ENCODE data around the gene RFPL1.
"Not testable (repeated sequence)": the region's sequence is repeated elsewhere in the genome, so short reads cannot be mapped to it uniquely, and the experiment has no call there.

The RFPL1 gene

GRCh38 chr22:29479417-29480261 is 41.3 kb downstream of the RFPL1 start, which contains the start of gene NEFH:
Gene NEFH (plus strand): TSS chr22:29480218. CDS start chr22:29480263, 45 bp downstream.
- DNase-seq, result no peak

GRCh38 chr22:29480262-29480511 is 41.8 kb downstream of the RFPL1 start:
- DNase-seq, result no peak

DNA sequence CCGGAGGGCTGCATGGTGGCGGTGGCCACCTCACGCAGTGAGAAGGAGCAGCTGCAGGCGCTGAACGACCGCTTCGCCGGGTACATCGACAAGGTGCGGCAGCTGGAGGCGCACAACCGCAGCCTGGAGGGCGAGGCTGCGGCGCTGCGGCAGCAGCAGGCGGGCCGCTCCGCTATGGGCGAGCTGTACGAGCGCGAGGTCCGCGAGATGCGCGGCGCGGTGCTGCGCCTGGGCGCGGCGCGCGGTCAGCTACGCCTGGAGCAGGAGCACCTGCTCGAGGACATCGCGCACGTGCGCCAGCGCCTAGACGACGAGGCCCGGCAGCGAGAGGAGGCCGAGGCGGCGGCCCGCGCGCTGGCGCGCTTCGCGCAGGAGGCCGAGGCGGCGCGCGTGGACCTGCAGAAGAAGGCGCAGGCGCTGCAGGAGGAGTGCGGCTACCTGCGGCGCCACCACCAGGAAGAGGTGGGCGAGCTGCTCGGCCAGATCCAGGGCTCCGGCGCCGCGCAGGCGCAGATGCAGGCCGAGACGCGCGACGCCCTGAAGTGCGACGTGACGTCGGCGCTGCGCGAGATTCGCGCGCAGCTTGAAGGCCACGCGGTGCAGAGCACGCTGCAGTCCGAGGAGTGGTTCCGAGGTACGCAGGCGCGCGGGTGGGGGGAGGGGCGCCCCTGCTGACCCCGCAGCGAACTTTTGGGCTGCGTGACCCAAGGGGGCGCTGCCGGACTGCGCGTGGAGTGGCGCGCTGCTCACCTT is 42.3 kb downstream of the RFPL1 start:
- peak; percentile 69 for DNase-seq

DNA sequence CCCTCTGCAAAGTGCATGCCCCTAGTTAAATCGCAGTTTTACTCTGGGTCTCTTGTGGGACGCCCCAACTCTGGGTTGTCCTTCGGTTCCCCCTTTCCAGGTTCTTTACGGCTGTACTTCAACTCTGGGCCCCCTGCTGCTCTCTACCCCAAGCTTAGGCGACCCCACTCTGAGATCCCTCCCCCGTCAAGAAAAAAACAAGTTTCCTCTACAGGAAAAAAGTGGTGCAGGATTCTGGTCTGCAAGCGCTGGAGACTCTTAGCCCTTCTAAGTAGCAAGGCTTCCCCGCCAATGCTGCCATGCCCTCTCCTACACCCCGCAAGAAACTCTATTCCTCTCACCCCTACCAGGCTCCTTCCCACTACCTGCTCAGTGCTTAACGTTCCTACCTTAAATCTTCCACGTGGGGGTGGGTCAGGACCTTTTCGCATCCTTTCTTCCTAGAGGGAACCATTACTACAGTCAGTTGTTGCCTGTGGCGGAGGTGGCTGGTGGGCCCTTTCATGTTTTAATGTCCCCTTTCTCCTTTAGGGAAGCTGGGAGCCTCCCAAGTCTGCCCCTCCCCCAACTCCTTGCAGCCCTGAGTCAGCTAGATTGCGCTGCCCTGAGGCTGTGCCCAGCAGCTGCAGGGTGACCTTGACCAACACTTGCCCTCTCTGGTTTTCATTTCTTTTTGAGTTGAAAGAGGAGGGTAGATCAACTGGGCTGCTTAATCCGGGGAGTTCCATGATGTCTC is 43.0 kb downstream of the RFPL1 start:
- DNase-seq, result peak; percentile 5

- DNase-seq, result no peak
Measured at GRCh38 chr22:29482253-29482652, 43.9 kb downstream of the RFPL1 start.

GRCh38 chr22:29482726-29483125 is 44.3 kb downstream of the RFPL1 start:
- no peak for DNase-seq

GRCh38 chr22:29483254-29483653 is 44.9 kb downstream of the RFPL1 start:
- no peak for DNase-seq

- DNase-seq, result no peak
Measured at GRCh38 chr22:29484642-29485041, 46.3 kb downstream of the RFPL1 start.

GRCh38 chr22:29485448-29485847 is 47.1 kb downstream of the RFPL1 start:
- no peak for DNase-seq

- no peak for DNase-seq
Measured at GRCh38 chr22:29487426-29487986, 49.1 kb downstream of the RFPL1 start.

GRCh38 chr22:29489127-29489780 is 50.9 kb downstream of the RFPL1 start:
- DNase-seq, result not testable (repeated sequence)

- DNase-seq, result no peak
Measured at GRCh38 chr22:29491012-29491411, 52.6 kb downstream of the RFPL1 start.

Measured in fibroblast of skin of back (primary cell).